NCI-H1436 treated with DMSO at 0.1 percent for 48 hours (cell line): ENCODE measurements around the gene PRR35.

Experiments
- DNase-seq: peaks from one replicate; lab custom pipeline; 2025; lab: John Stamatoyannopoulos, UW

Gene PRR35

DNA sequence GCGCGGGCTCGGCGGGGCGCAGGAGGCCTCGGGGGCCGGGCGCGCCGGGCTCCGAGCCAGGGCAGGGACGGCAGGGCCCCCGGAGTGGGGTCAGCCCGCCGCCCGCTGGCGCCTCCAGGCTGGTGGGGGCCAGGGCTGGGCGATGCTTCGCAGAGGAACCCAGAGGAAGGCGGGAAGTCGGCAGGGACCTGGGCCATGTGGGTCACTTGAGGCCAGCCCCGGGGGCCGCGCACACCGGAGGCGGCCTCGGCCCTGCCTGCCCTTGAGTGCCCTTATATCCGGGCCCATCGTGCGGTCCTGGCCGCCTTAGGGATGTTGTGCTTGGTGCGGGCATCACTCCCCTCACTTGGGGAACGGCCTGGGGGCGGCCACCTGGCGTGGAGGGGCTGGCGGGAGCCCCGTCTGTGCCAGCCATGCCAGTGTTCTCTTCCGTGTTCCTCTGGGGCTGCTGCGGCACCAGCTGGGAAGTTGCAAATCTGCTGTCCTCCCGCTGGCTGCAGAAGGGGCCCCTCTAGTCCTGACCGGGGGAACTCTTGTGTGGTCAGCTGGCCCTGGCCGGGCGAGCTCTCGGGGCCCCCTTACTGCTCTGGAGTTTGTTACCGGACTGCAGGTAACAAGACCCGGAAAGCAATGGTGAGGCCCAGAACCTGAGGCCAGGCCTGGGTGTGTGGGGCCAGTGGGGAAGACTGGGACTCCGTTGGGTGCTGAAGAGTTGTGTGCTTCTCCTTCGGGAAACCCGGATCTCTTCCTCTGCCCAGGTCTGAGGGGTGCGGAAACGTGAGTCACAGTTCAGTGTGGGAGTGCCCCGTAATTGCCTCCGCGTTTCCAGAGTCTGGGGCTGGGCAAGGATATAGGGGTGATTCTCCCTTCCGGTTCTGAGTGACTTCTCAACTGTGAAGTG, 31.8 kb upstream of the PRR35 start:
- DNase-seq: no peak

DNA sequence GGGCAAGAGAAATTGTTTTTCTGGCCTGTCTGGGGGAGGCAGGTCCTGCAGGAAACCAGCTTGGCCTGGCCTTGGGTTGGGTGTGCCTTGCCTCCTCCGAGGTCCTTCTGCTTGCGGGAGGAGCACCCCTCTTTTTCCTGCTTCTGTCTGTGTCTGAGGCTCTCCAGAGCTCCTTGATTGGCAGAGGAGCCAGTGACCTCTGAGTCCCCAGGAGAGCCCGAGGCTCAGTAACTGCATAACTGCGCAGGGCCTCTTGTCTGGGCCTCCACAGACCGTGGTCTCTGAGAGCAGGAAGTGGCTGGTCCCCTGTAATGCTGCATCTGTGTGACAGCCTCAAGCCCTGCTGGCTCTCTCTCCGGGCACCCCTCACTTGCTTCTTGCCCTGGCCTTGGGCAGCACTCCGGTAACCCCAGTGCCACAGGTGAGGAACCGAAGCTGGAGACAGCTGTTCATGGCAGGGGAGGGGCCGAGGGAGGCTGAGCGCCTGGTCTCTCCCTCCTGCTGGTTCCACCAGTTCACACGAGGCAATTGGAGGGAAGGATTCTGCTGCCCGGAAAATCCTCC, 31.1 kb upstream of the PRR35 start:
- DNase-seq: no peak

DNA sequence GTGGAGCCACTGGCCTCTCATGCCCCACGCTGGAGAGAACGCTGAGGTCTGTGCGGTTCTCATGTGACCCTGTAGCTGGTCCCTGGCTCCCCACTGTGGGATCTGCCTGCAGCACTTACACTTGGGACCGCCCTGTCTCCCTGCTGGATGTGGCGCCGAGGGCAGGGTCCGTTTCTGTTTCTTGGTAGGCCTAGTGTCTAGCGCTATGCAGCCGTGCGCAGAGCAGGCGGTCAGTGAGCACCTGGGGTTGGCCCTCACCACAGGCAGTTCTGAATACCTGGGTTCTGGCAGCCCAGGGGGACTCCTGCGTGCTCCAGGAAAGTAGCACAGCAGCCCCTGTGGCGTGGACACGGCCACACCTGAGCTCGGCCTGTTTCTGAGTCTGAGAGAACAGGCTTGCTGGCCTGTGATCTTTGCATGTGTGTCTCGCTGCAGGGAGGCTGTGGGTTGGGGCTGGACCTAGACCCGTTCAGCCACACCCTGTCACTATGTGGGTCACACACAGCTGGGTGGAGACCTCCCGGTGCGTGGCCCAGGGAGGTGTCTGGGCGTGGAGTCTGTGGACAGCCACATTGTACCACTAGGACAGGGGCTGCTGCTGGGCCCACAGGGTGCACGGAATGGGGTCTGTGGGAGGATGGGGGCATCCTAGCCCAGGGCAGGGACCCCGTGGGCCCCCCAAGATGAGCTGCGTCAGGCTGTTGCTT, 29.9 kb upstream of the PRR35 start:
- no peak for DNase-seq

DNA sequence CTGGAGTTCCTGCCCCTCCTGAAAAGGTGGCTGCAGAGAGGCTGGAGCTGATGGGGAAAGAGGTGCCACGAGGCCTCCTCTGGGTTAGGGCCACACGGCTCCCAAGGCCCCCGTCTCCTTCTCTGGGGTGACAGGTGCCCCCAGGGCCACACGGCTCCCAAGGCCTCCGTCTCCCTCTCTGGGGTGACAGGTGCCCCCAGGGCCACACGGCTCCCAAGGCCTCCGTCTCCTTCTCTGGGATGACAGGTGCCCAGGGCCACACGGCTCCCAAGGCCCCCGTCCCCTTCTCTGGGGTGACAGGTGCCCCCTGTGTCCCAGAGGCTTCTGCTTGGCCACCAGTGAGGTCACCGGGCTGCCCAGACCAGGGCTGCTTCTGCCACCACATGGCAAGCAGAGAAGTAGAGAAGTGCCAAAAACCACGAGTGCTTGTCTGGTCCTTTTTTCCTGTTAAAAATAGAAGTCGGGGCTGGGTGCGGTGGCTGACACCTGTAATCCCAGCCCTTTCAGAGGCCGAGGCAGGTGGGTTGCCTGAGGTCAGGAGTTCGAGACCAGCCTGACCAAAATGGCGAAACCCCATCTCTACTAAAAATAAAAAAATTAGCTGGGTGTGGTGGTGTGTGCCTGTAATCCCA, 28.6 kb upstream of the PRR35 start:
- DNase-seq: no peak

DNA sequence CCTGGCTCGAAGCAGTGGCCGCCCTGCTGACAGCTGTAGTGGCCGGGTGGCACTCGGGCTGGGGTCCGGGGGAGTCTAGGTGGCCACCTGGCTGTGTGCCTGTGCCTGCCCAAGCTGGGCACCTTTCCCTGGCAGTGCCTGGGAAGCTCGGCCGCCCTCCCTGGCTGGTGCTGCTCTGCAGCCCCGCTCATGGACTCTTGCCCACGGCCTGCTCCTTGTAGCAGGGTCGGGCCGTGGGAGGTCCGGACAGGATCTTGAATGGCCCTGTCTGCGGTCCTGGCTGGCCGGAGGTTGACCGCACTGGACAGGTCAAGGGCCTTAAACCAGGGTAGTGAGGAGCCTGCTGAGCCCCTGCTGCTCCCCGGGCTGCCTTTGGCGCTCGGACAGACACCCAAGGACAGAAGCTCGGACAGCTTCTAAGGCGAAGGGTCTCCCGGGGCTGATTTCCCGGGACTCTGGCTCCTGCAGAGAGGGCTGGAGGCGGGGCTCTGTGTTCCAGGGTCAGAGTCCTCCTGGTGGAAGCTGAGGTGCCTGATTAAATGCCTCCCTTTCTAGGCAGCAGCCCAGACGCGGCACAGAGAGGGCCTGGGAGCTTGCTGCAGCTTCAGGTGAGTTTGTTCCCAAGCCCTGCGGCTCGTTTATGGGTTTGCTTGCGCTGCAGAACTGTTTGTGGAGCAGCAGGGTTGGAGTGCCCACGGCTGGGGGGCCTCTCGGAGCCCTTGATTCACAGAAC, 26.6 kb upstream of the PRR35 start:
- no peak for DNase-seq

DNA sequence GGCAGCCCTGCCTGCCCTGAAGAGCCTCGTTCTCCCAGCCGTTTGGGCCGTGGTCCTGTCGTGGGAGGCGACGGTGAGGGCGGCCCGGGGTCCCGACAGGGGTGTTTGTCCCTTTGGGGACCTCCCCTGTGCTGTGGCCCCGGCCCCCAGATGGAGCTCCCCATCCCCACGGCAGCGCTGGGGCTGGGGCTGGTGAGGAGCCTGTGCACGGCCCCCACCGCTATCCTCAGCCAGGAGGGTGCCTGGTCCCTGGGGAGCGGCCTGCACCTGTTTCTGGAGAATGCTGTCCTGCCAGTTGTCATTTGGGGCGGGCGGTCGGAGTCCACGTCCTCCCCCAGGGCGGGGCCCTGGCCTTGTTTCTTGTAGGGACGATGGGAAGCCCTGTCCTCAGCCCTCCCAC, 26.1 kb upstream of the PRR35 start:
- DNase-seq: no peak

DNA sequence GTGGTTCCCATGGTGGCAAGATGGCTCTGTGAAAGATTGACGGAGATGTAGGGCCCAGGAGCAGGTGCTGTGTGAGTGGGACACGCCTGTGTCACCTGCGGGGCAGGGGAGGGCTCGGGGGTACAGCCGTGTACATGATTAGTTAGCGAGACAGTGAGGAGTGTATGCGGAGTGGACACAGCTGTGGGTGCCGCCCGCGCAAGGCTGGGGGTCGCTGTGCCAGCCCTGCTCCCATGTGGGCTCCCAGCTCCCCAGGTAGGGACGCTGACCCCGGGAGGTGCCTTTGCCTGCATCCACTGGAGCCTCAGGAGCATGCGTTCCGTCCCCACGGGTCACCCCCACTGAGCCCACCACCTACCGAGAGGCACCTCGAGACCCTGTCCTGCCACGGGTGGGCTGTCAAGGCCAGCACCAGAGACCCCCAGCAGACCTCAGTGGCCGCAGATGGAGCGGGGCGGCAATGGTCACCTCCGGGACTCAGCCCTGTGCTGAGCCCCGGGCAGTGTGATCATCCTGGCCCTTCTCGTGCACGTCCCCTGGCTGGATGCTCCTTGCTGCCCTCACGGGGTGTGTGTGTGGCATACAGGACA, 25.2 kb upstream of the PRR35 start:
- no peak for DNase-seq

DNA sequence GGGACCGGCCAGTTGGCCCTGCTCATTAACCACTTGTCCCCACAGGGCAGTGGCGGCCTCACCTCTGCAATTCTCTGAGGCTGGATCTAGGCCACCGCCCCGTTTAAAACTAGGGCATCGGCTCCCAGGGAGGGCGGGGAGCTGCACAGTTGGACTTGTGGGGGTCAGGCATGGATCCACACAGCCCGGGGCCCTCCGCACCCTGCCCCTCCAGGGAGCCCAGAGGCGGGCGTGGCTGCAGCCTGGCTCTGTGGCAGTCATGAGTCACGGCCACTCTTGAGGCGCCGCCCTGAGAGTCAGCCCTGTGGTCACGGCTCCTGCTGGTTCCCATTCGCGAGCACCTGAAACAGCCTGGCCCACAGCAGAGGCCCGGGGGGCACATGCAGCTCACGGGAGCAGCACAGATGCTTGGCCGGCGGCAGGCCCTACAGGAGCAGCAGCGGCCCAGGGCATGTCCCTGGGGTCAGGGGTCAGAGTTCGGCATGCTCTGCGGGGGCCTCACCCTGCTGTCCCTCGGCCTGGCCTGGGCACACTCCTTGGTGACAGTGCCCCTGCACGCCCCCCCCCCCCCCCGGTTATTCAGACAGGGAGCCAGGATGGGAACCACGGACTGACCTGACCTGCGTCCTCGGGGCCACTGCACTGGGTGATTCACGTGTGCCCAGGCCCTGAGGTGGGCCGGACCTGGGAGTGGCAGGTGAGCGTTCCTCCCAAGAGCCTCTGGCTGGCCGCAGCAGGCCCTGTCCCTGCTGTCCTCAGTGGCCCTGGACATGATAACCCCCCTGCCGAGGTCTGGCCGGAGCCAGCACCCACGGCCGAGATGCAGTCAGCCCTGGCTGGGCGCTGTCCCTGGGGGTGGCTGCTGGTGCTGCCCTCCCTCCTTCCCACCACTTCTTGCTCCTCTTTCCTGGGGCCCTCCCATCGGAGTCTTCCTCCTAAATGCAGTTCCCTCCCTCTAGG, 24.5 kb upstream of the PRR35 start:
- no peak for DNase-seq

DNA sequence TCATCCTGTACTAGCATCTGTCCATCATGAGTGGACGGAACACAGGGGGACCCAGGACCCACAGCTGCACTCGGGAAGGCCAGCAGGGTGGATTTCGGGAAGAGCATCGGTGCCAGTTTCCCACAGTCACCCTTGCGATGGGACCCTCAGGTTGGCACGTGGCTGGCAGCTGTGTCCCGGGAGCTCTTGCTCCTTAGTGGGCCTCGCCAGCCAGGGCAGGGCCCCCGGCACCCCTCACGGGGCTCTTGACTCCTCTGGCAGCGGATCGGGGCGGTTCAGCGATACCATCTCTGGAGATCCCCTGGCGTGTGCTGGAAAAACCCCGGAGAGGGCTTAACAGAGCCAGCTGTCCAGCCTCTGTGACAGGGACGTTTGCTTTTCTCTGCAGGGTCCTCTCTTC, 23.4 kb upstream of the PRR35 start:
- no peak for DNase-seq

DNA sequence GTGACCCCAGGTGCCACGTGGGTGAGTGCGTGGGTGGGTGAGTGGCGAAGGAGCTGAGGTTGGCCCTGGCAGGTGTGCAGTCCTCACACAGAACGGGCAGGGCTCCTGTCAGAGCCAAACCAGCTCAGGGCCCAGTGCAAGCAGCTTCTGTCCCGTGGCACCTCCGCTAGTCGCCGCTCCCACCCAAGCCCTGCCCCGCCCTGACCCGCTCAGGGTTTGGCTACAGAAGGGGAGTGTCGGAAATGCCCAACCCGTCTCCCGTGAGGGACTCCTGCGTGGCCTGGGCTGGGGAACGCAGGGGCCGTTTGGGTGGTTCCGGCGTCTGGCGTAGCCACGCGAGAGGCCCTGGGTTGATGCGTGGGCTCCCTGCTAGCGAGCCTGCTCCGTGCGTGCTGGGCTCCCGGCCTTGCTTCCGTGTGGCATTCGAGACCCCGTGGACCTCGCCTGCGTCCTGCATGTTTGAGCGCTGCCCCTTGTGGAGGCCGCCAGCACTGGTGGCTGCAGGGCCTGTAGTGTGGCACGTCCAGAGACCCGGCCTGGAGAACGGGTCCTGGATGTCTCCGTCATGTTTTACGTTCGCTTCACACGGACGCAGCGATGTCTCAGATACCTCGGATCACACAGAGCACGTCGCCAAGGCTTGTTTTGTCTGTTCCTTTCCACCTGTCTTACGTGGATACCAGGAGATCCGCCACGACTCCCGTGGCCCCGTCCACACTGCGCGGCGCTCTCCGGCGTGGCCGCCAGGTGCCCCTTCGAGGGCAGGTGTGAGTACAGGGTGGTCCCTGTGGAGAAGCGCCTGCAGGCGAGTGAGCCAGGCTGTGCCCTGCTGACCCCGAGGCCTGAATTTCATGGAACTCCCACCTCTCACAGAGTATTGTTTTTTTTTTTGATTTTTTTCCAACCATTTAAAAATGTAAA, 22.5 kb upstream of the PRR35 start:
- no peak for DNase-seq

DNA sequence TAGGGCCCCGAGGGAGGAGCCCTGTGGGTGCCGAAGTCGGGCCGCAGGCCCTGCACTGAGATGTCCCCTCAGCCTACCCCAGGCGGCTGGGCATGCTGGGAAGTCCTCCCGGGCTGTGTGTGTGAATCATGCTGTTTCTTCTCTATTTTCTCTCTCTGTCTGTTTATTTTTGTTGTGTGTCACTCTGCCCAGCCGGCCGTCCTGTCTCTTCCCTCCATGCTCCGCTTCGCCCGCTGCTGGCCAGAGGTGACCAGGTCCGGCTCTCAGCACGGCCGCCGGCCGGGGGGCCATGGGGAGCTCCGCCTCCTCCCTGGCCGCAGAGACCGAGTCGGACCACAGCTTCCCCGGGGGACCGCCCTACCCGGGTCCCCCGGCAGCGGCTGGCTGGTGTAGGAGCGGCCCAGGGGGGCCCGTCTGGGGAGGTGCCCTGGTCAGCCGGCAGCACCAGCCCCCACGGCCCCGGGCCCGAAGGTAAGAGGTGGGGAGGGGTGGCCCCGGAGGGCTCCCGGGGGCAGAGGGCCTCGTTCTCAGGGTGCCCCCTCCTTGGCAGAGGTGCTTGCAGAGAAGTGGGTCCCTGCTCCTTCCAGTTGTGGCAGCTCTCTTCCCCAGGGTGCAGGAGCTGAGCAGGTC, 20.2 kb upstream of the PRR35 start:
- no peak for DNase-seq

DNA sequence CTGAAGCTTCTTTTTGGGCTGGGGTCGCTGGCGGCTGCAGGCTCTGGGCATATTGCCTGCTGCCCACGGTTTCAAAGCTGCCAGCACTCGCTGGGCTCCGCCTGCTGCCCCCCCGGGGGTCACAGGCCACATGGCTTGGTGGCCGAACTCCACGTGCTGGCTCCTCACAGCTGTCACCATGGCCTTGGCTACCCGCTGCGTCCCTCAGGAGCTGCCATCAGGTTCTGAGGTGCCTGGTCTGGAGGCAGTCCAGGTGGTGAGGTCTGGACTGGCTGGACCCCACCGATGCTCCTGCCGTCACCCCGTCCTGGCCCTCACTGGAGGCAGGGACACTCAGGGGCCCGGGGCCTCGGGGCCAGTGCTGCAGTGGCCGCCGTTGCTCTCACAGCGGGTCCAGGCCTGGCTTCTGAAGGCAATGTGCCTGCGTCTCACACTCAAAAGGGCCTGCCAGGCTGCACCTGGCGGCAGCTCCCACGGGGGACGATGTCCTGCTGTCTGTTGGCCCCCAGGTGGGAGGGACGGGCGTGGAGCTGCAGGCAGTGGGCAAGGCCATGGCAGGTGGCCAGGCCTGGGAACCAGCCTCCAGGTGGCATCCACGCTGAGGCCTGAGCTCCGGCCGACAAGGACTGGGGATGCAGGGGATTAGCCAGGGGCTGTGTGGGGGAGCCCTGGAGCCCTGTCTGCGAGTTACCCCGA, 19.4 kb upstream of the PRR35 start:
- no peak for DNase-seq

DNA sequence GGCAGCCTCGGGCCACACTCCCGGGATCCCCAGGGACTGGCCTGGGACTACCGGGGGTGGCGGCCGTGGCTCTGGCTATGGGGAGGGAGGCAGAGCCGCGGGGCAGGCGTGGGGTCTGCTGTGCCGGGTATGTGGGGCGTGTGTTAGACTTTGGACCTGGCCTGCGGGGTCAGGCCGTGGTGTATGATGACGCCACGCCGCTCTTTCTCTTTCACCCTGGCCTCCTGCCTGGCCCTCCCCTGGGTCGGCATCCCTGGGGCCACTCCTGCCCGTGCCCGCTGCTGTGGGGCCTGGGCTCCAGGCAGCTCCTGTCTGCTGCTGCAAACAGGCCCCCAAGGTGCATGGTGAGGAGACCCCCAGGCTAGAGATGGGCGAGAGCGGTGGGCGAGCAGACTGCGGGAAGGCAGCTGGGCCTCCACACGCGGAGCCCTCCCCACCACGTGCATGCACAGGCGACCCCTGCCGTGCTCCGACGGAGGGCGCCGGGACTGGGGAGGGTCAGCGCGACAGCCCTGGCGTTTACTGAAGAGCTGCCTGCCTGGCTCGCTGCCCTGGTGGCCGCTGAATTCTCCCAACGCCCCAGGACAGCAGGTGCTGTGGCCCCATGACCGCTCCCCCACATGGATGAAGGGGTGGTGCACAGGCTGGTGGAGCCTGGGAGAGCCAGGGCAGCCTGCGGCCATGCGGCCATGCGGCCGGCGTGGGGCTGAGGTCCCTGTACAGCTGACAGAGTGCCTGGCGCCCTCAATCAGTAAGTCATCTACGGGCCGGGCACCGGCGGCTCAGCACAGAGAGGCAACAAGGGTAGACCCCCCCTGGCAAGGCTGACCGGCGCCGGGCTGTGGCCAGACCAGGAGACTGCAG, 16.7 kb upstream of the PRR35 start:
- no peak for DNase-seq

DNA sequence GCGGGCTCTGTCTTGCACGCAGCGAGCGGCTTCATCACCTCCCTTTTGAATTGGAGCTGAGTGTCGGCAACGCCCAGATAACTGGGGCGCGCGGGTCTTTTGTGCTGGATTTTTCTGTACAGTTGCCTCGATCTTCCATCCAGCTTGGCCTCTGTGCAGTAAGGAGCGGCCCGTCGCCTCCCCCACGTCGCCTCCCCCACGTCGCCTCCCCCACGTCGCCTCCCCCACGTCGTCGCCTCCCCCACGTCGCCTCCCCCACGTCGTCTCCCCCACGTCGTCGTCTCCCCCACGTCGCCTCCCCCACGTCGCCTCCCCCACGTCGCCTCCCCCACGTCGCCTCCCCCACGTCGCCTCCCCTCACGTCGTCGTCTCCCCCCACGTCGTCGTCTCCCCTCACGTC, 15.7 kb upstream of the PRR35 start:
- DNase-seq: no peak

DNA sequence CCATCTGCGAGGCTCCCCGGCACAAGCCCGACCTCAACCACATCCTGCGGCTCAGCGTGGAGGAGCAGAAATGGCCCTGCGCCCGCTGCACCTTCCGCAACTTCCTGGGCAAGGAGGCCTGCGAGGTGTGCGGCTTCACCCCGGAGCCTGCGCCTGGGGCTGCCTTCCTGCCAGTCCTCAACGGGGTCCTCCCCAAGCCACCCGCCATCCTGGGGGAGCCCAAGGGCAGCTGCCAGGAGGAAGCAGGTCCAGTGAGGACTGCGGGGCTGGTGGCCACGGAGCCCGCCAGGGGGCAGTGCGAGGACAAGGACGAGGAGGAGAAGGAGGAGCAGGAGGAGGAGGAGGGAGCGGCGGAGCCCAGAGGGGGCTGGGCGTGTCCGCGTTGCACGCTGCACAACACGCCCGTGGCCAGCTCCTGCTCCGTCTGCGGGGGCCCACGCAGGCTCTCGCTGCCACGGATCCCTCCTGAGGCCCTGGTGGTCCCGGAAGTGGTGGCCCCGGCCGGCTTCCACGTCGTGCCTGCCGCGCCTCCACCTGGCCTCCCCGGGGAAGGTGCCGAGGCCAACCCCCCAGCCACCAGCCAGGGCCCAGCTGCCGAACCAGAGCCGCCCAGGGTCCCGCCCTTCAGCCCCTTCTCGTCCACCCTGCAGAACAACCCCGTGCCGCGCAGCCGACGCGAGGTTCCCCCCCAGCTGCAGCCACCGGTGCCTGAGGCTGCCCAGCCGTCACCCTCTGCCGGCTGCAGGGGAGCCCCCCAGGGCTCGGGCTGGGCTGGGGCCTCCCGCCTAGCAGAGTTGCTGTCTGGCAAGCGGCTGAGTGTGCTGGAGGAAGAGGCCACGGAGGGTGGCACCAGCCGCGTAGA, 13.1 kb upstream of the PRR35 start:
- DNase-seq: no peak

DNA sequence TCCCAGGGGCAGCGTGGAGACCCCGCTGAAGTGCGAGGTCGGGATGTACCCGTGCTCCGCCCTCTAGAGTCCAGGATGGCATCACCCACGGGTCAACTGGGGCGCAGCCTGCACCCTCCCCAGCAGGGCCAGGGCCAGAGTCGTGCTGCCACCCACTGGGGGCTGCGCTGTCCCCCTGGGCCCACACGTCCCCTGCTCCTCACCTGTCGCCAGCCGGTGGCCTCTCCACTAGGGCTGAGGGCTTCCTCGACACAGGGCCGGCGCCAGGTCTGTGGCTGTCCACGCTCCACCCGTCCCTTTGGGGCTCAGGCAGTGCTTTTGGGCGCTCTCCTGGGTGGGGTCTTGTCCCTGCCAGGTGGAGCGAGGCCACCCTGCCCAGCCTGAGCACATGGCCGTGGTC, 11.6 kb upstream of the PRR35 start:
- DNase-seq: no peak
